ENCODE results near the gene OR5K2. TPM values are rescaled to one million over a fixed set of nuclear protein-coding genes. Genes with fewer than 3 reads are reported as not detected.

Gene OR5K2
- total and polyA plus RNA-seq, 10 of the 15 experiments (the other 5 are each of a cell fraction or from before 2014, with no cell fraction given): 0.12 TPM; not detected in 9

DNA sequence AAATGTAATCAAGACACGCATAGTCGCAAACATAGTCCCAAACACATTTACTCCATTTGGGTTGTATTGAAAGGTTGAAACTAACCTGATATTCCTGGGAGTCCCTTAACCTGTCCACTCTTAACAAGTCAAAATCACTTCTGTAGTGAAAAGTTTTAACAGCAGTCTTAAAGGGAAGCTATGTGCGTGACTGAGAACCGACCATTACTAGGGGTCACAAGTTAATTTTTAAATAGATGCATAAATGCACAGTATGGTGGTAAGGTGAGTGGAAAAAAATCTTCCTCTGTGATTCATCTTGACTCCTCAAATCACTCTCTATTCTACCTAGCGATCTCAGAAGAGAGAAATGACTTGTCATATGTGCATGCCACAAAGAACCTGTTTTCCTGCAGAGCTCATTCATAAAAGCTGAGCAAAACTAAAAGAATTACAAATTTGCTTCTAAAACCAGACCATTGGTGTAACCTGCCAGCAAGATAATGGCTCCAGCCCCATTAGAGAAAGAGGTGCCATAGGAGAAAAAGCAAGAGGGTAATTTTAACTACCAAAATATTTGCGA is 39.1 kb downstream of the OR5K2 start (continued):
- TF ChIP-seq PAX5 (IDR thresholded peaks at IDR 0.05; ENCODE audit: borderline replicate concordance, low read depth, low read length) (peak; percentile 87), SMAD1 (IDR thresholded peaks at IDR 0.05; ENCODE audit: low read depth, partially characterized antibody) (peak; percentile 96), CHD4 (IDR thresholded peaks at IDR 0.05) (no peak), NFXL1 (IDR thresholded peaks at IDR 0.05; ENCODE audit: borderline replicate concordance) (no peak), EP300 (IDR thresholded peaks at IDR 0.05; ENCODE audit: borderline replicate concordance in 1 of 2, control insufficient read depth in 1 of 2, low read depth in 2 of 2, low read length in 2 of 2) (peak; percentile 97 to 98), SMARCA5 (IDR thresholded peaks at IDR 0.05) (no peak), BHLHE40 (IDR thresholded peaks at IDR 0.05; ENCODE audit: borderline replicate concordance in 1 of 2, low read depth in 2 of 2, low read length in 1 of 2) (peak; percentile 73 to 83), NFYA (IDR thresholded peaks at IDR 0.05; ENCODE audit: borderline replicate concordance, low read depth, low read length) (no peak)
- TF ChIP-seq, protein P1, sequence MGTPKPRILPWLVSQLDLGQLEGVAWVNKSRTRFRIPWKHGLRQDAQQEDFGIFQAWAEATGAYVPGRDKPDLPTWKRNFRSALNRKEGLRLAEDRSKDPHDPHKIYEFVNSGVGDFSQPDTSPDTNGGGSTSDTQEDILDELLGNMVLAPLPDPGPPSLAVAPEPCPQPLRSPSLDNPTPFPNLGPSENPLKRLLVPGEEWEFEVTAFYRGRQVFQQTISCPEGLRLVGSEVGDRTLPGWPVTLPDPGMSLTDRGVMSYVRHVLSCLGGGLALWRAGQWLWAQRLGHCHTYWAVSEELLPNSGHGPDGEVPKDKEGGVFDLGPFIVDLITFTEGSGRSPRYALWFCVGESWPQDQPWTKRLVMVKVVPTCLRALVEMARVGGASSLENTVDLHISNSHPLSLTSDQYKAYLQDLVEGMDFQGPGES (IDR thresholded peaks at IDR 0.05): no peak
- TF ChIP-seq, protein P2, sequence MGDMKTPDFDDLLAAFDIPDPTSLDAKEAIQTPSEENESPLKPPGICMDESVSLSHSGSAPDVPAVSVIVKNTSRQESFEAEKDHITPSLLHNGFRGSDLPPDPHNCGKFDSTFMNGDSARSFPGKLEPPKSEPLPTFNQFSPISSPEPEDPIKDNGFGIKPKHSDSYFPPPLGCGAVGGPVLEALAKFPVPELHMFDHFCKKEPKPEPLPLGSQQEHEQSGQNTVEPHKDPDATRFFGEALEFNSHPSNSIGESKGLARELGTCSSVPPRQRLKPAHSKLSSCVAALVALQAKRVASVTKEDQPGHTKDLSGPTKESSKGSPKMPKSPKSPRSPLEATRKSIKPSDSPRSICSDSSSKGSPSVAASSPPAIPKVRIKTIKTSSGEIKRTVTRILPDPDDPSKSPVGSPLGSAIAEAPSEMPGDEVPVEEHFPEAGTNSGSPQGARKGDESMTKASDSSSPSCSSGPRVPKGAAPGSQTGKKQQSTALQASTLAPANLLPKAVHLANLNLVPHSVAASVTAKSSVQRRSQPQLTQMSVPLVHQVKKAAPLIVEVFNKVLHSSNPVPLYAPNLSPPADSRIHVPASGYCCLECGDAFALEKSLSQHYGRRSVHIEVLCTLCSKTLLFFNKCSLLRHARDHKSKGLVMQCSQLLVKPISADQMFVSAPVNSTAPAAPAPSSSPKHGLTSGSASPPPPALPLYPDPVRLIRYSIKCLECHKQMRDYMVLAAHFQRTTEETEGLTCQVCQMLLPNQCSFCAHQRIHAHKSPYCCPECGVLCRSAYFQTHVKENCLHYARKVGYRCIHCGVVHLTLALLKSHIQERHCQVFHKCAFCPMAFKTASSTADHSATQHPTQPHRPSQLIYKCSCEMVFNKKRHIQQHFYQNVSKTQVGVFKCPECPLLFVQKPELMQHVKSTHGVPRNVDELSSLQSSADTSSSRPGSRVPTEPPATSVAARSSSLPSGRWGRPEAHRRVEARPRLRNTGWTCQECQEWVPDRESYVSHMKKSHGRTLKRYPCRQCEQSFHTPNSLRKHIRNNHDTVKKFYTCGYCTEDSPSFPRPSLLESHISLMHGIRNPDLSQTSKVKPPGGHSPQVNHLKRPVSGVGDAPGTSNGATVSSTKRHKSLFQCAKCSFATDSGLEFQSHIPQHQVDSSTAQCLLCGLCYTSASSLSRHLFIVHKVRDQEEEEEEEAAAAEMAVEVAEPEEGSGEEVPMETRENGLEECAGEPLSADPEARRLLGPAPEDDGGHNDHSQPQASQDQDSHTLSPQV (IDR thresholded peaks at IDR 0.05): peak; percentile 9; the same call in 1 of the 2 replicates
- TF ChIP-seq, protein P3, sequence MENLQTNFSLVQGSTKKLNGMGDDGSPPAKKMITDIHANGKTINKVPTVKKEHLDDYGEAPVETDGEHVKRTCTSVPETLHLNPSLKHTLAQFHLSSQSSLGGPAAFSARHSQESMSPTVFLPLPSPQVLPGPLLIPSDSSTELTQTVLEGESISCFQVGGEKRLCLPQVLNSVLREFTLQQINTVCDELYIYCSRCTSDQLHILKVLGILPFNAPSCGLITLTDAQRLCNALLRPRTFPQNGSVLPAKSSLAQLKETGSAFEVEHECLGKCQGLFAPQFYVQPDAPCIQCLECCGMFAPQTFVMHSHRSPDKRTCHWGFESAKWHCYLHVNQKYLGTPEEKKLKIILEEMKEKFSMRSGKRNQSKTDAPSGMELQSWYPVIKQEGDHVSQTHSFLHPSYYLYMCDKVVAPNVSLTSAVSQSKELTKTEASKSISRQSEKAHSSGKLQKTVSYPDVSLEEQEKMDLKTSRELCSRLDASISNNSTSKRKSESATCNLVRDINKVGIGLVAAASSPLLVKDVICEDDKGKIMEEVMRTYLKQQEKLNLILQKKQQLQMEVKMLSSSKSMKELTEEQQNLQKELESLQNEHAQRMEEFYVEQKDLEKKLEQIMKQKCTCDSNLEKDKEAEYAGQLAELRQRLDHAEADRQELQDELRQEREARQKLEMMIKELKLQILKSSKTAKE (IDR thresholded peaks at IDR 0.05; ENCODE audit: low read depth, poor library complexity, severe bottlenecking): peak; percentile 94
- TF ChIP-seq, protein P4, sequence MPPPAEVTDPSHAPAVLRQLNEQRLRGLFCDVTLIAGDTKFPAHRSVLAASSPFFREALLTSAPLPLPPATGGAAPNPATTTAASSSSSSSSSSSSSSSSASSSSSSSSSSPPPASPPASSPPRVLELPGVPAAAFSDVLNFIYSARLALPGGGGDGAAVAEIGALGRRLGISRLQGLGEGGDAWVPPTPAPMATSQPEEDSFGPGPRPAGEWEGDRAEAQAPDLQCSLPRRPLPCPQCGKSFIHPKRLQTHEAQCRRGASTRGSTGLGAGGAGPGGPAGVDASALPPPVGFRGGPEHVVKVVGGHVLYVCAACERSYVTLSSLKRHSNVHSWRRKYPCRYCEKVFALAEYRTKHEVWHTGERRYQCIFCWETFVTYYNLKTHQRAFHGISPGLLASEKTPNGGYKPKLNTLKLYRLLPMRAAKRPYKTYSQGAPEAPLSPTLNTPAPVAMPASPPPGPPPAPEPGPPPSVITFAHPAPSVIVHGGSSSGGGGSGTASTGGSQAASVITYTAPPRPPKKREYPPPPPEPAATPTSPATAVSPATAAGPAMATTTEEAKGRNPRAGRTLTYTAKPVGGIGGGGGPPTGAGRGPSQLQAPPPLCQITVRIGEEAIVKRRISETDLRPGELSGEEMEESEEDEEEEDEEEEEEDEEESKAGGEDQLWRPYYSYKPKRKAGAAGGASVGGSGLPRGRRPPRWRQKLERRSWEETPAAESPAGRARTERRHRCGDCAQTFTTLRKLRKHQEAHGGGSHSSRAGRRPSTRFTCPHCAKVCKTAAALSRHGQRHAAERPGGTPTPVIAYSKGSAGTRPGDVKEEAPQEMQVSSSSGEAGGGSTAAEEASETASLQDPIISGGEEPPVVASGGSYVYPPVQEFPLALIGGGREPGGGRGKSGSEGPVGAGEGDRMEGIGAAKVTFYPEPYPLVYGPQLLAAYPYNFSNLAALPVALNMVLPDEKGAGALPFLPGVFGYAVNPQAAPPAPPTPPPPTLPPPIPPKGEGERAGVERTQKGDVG (CRISPR knock-in tag; IDR thresholded peaks at IDR 0.05): no peak

Data from GM12878 (cell line).